GM19438 (cell line): ENCODE measurements around the gene FBLN2.

Source experiments
- ATAC-seq: cut with Tn5 transposase; IDR thresholded peaks from one replicate; pipeline ENCODE4 v1.9.1; 2021; ENCODE audit warnings: low read depth; ENCODE audit not compliant: unreplicated experiment

Gene FBLN2

GRCh38 chr3:13575459-13576061 lies 26.6 kb downstream of the FBLN2 start:
- no peak for ATAC-seq

GRCh38 chr3:13577181-13578121 lies 28.5 kb downstream of the FBLN2 start:
- ATAC-seq, result no peak

- no peak for ATAC-seq
Observed at GRCh38 chr3:13578251-13578650, 29.3 kb downstream of the FBLN2 start.

GRCh38 chr3:13579063-13579462 lies 30.1 kb downstream of the FBLN2 start:
- ATAC-seq, result no peak

- ATAC-seq, result no peak
Observed at GRCh38 chr3:13580256-13581023, 31.5 kb downstream of the FBLN2 start.

GRCh38 chr3:13581485-13582365 lies 32.8 kb downstream of the FBLN2 start:
- no peak for ATAC-seq

GRCh38 chr3:13582366-13583250 lies 33.7 kb downstream of the FBLN2 start:
- ATAC-seq, result no peak

- no peak for ATAC-seq
Observed at GRCh38 chr3:13583251-13584180, 34.6 kb downstream of the FBLN2 start.

- ATAC-seq, result no peak
Observed at GRCh38 chr3:13584427-13584891, 35.5 kb downstream of the FBLN2 start.

GRCh38 chr3:13584901-13585300 lies 36.0 kb downstream of the FBLN2 start:
- no peak for ATAC-seq

GRCh38 chr3:13587442-13587841 lies 38.5 kb downstream of the FBLN2 start:
- no peak for ATAC-seq

GRCh38 chr3:13588221-13588701 lies 39.3 kb downstream of the FBLN2 start:
- ATAC-seq, result no peak

GRCh38 chr3:13588993-13589392 lies 40.1 kb downstream of the FBLN2 start:
- ATAC-seq, result no peak

GRCh38 chr3:13590841-13591520 lies 42.1 kb downstream of the FBLN2 start:
- no peak for ATAC-seq

- no peak for ATAC-seq
Observed at GRCh38 chr3:13593615-13594014, 44.7 kb downstream of the FBLN2 start.

GRCh38 chr3:13594146-13594545 lies 45.2 kb downstream of the FBLN2 start:
- ATAC-seq, result no peak

GRCh38 chr3:13594991-13595421 lies 46.1 kb downstream of the FBLN2 start:
- no peak for ATAC-seq
